ENCODE results near the gene PRPF39.

- TF ChIP-seq CTCF (IDR thresholded peaks at IDR 0.05) (no peak), POLR2AphosphoS5 (IDR thresholded peaks at IDR 0.05) (no peak), POLR2A (IDR thresholded peaks at IDR 0.05) (no peak), EP300 (IDR thresholded peaks at IDR 0.05) (no peak)
Measured at GRCh38 chr14:45082420-45082819, 1.5 kb upstream of the PRPF39 start.

All from suprapubic skin (tissue), 4 donors.